ENCODE results near the gene TTC28. TPM values are rescaled to one million over a fixed set of nuclear protein-coding genes. Genes with fewer than 3 reads are reported as not detected.

Gene TTC28
- total and polyA plus RNA-seq, 10 of the 15 experiments (the other 5 are each of a cell fraction or from before 2014, with no cell fraction given): 0.15 to 8.4 (median 1.4) TPM

GRCh38 chr22:28142361-28142961, 537.2 kb downstream of the TTC28 start:
- POLR2A ChIA-PET: no interaction called here
- Histone ChIP-seq H3K36me3 (ENCODE audit: control insufficient read depth in 2 of 2, insufficient read depth in 2 of 2, low read length in 1 of 2) (no peaks in the 10 kb centered on the region), H3K4me2 (ENCODE audit: control insufficient read depth, insufficient read depth) (no peak overlapping the region), H3K9ac (ENCODE audit: control insufficient read depth, insufficient read depth, low read length) (no peak overlapping the region), H4K20me1 (ENCODE audit: control insufficient read depth, insufficient read depth) (no peaks in the 10 kb centered on the region), H3K79me2 (ENCODE audit: control insufficient read depth, insufficient read depth, low read length) (no peaks in the 10 kb centered on the region), H3K27ac (ENCODE audit: control insufficient read depth, insufficient read depth) (no peak overlapping the region), H2AFZ (ENCODE audit: control insufficient read depth, low read depth, low read length) (no peak overlapping the region), H3K4me1 (ENCODE audit: control insufficient read depth, insufficient read depth, low read length) (no peaks in the 10 kb centered on the region), H3K4me3 (no peak overlapping the region), H3K27me3 (replicated peaks in 1 of 2; ENCODE audit: control insufficient read depth in 2 of 2, insufficient read depth in 2 of 2, low read length in 1 of 2) (no peaks in the 10 kb centered on the region; a peak in 1 of 4 replicates), H3K9me3 (replicated peaks; ENCODE audit: control insufficient read depth, insufficient read depth, low read length) (no peaks in the 10 kb centered on the region)
- no TSS peak for BruUV-seq (replicated peaks)
- DNase-seq (ENCODE audit: low read depth, low spot score): no peak
- 24% methylated on average over 2 of the region's 2 CpGs for WGBS (ENCODE audit: insufficient coverage, insufficient replicate concordance, low lambda C conversion rate, missing lambda C conversion rate)
- RAD21 ChIA-PET (ENCODE audit: unreplicated experiment): no interaction called here
- in situ Hi-C loops (cut with MboI): no loop called here
- no peak for FAIRE-seq
- intact Hi-C loops (cut with micrococcal nuclease; ENCODE audit: unreplicated experiment): no loop called here
- CTCF ChIA-PET: no interaction called here
- SMC1A ChIA-PET (ENCODE audit: uncharacterized antibody, unreplicated experiment): no interaction called here
- ATAC-seq: no peak
- TF ChIP-seq ZNF274 (IDR thresholded peaks at IDR 0.05; ENCODE audit: insufficient read depth, insufficient read length) (no peak), FOXM1 (IDR thresholded peaks at IDR 0.05; ENCODE audit: low read depth, low read length) (no peak), ZNF24 (IDR thresholded peaks at IDR 0.05) (no peak), ETV6 (conservative IDR thresholded peaks at IDR 0.05 in 1 of 2, IDR thresholded peaks at IDR 0.05 in 1 of 2; ENCODE audit: borderline replicate concordance in 1 of 2, low read depth in 1 of 2) (no peak), ZNF207 (IDR thresholded peaks at IDR 0.05; ENCODE audit: borderline replicate concordance) (no peak), YY1 (IDR thresholded peaks at IDR 0.05; ENCODE audit: low read depth, low read length) (no peak), KAT2A (conservative IDR thresholded peaks at IDR 0.05; ENCODE audit: control insufficient read depth, low read depth, low read length) (no peak), RB1 (IDR thresholded peaks at IDR 0.05; ENCODE audit: borderline replicate concordance) (no peak), KDM1A (IDR thresholded peaks at IDR 0.05; ENCODE audit: borderline replicate concordance) (no peak), E4F1 (IDR thresholded peaks at IDR 0.05; ENCODE audit: borderline replicate concordance, partially characterized antibody) (no peak), PAX8 (IDR thresholded peaks at IDR 0.05) (no peak), CUX1 (IDR thresholded peaks at IDR 0.05; ENCODE audit: insufficient replicate concordance, low read depth, low read length) (no peak), KLF5 (IDR thresholded peaks at IDR 0.05; ENCODE audit: partially characterized antibody) (no peak)

Data from GM12878 (cell line).